A673 (cell line): ENCODE data around the gene PID1. TPM values are rescaled to one million over a fixed set of nuclear protein-coding genes. Genes with fewer than 3 reads are reported as not detected.

Experiments
- BruUV-seq: library from RNA; stranded (reverse); fragments of 400-500 nt; replicated peaks from 2 replicates; lab custom pipeline; 2021; lab: Mats Ljungman, UMichigan
- CTCF ChIA-PET: fragments of 300-600 bp; sonication (Branson Sonifier 250); formaldehyde crosslinking; loops from one replicate; lab custom pipeline; 2022; ENCODE audit warnings: antibody characterized with exemption; lab: Charles Lee
- POLR2A ChIA-PET: fragments of 300-600 bp; sonication (Branson Sonifier 250); formaldehyde crosslinking; loops from one replicate; lab custom pipeline; 2022; ENCODE audit warnings: antibody characterized with exemption; ENCODE audit not compliant: low non-redundant PET; lab: Charles Lee
- DNase-seq: peaks from one replicate; pipeline ENCODE4 v3.0.0-alpha.2; 2015; ENCODE audit warnings: low spot score
- H3K27ac ChIP-seq: fragments of 200-600 bp; sonication (generic); 2 replicates; pipeline ENCODE4 v1.5.1; 2016; ENCODE audit warnings: mixed run types, low read depth, mild to moderate bottlenecking, mixed read lengths, antibody characterized with exemption, low read length; ENCODE audit not compliant: poor library complexity, severe bottlenecking
- H3K27me3 ChIP-seq: fragments of 200-600 bp; sonication (generic); replicated peaks from 2 replicates; pipeline ENCODE4 v1.6.1; 2017; ENCODE audit warnings: mixed run types, low read depth, mild to moderate bottlenecking, mixed read lengths, antibody characterized with exemption, low read length; ENCODE audit not compliant: insufficient read depth, poor library complexity
- H3K36me3 ChIP-seq: fragments of 200-600 bp; sonication (generic); 2 replicates; pipeline ENCODE4 v1.6.1; 2016; ENCODE audit warnings: mixed run types, mild to moderate bottlenecking, mixed read lengths, antibody characterized with exemption, low read length; ENCODE audit not compliant: insufficient read depth, poor library complexity, severe bottlenecking
- H3K4me1 ChIP-seq: fragments of 200-600 bp; sonication (generic); 2 replicates; pipeline ENCODE4 v1.6.1; 2017; ENCODE audit warnings: mixed run types, mild to moderate bottlenecking, mixed read lengths, antibody characterized with exemption, low read length; ENCODE audit not compliant: insufficient read depth, poor library complexity, severe bottlenecking
- H3K4me3 ChIP-seq: fragments of 200-600 bp; sonication (generic); 2 replicates; pipeline ENCODE4 v1.5.1; 2016; ENCODE audit warnings: low read depth, mixed run types, mild to moderate bottlenecking, mixed read lengths, low read length; ENCODE audit not compliant: poor library complexity, severe bottlenecking
- H3K9me3 ChIP-seq: fragments of 200-600 bp; sonication (generic); 2 replicates; pipeline ENCODE4 v1.6.1; 2016; ENCODE audit warnings: mixed run types, low read depth, mild to moderate bottlenecking, mixed read lengths, antibody characterized with exemption, low read length; ENCODE audit not compliant: poor library complexity, severe bottlenecking
- EZH2 ChIP-seq: fragments of 200-600 bp; sonication (generic); IDR thresholded peaks from 2 replicates; pipeline ENCODE4 v1.6.1; 2017; ENCODE audit warnings: borderline replicate concordance, low read depth, mild to moderate bottlenecking, mixed read lengths, antibody characterized with exemption, low read length; ENCODE audit not compliant: poor library complexity, severe bottlenecking
- intact Hi-C: fragments of 100-400 bp; cut with micrococcal nuclease; formaldehyde crosslinking; loops from one replicate; pipeline ENCODE4 v1.10.0; 2022; ENCODE audit not compliant: unreplicated experiment
- total RNA-seq: library from RNA; stranded (reverse); gene quantifications from 2 replicates; pipeline ENCODE4 v1.2.3, GENCODE V29; 2021
- TF ChIP-seq, protein P1 (sequence below): fragments of 300-800, 200-600 bp; sonication (generic); conservative IDR thresholded peaks from 2 replicates; pipeline ENCODE4 v1.5.1; 2017; ENCODE audit warnings: low read depth, mild to moderate bottlenecking, antibody characterized with exemption, low read length, moderate library complexity, mixed read lengths

PID1 gene
- total RNA-seq, 1 experiment from 2014 or later = 1.5 TPM

DNA sequence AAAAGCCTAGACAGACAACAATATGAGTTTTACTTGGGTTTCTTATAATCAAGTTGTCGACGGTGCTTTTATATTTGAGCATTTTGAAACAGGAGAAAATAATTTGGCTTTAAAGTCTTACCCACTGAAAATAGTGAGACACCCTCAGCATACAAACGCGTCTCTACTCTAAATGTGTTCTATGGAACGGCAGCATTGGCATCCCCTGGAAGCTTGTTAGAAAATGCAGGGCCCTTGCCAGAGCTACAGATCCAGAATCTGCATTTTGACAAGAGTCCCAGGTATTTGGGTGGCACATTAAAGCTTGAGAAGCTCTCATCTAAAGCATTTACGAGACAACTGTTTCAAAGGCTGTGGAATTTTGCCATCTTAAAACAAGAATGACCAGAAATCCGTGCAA, 163.5 kb downstream of the PID1 start:
- CTCF ChIA-PET = no interaction called here
- Histone ChIP-seq H3K27ac (no peak overlapping the region), H3K9me3 (no peaks in the 10 kb centered on the region), H3K4me3 (no peak overlapping the region), H3K36me3 (no peaks in the 10 kb centered on the region), H3K27me3 (no peaks in the 10 kb centered on the region), H3K4me1 (no peaks in the 10 kb centered on the region)
- DNase-seq = no peak
- TF ChIP-seq, protein P1, sequence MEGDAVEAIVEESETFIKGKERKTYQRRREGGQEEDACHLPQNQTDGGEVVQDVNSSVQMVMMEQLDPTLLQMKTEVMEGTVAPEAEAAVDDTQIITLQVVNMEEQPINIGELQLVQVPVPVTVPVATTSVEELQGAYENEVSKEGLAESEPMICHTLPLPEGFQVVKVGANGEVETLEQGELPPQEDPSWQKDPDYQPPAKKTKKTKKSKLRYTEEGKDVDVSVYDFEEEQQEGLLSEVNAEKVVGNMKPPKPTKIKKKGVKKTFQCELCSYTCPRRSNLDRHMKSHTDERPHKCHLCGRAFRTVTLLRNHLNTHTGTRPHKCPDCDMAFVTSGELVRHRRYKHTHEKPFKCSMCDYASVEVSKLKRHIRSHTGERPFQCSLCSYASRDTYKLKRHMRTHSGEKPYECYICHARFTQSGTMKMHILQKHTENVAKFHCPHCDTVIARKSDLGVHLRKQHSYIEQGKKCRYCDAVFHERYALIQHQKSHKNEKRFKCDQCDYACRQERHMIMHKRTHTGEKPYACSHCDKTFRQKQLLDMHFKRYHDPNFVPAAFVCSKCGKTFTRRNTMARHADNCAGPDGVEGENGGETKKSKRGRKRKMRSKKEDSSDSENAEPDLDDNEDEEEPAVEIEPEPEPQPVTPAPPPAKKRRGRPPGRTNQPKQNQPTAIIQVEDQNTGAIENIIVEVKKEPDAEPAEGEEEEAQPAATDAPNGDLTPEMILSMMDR = no peak
- TF ChIP-seq EZH2 = no peak
- no TSS peak for BruUV-seq
- intact Hi-C loops = no loop called here
- POLR2A ChIA-PET = no interaction called here

DNA sequence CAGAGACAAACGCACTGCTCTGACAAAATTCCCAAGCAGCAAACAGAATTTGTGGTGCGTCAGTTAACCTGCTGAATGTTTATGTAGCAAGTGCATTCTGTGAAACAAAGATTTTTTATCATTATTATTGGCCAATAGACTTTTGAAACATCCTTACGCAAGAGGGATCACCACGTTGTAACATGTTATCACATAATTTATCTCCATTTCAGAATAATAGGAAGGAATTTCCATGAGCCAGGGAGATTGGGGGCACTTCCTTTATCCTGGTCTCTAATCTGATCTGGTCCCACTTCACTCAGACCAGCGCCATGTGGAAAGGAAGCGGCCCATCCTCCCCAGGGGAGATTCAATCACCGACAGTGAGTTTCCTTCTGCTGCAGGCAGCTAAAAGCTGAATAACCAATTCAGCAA, 166.1 kb downstream of the PID1 start:
- CTCF ChIA-PET = no interaction called here
- intact Hi-C loops = no loop called here
- no peaks in the 10 kb centered on the region for H3K36me3 ChIP-seq
- H3K27me3 ChIP-seq = no peaks in the 10 kb centered on the region
- peak; percentile 27 for DNase-seq
- no TSS peak for BruUV-seq
- no peak for TF ChIP-seq EZH2
- TF ChIP-seq, protein P1 = no peak
- no peaks in the 10 kb centered on the region for H3K4me1 ChIP-seq
- H3K9me3 ChIP-seq = no peaks in the 10 kb centered on the region
- H3K27ac ChIP-seq = no peak overlapping the region
- POLR2A ChIA-PET = no interaction called here
- H3K4me3 ChIP-seq = no peak overlapping the region

DNA sequence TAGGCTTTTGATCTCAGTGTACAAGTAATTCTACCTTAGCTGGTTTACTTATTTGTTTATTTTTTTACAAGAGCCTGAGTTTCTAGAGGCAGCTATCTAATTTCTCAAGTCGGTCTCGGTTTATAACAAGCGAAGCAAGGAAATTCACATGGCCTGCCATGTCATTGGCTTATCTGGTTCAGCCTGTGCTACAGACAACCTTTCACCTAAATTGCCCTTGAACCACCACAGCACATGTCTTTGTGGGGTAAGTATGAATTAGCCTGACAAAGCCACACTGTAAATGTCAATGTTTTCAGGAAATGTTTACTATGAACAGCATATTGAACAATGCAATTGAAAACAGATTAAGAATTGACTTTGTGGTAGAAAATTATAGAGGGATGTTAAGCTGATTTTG, 167.1 kb downstream of the PID1 start:
- TF ChIP-seq EZH2 = no peak
- TF ChIP-seq, protein P1 = no peak
- H3K9me3 ChIP-seq = no peaks in the 10 kb centered on the region
- no peaks in the 10 kb centered on the region for H3K36me3 ChIP-seq
- CTCF ChIA-PET = no interaction called here
- DNase-seq = no peak
- intact Hi-C loops = no loop called here
- BruUV-seq = no TSS peak
- no peak overlapping the region for H3K27ac ChIP-seq
- no peaks in the 10 kb centered on the region for H3K27me3 ChIP-seq
- POLR2A ChIA-PET = no interaction called here
- H3K4me1 ChIP-seq = no peaks in the 10 kb centered on the region
- no peak overlapping the region for H3K4me3 ChIP-seq
